Neural cell (in vitro differentiated cells): ENCODE data around the gene ERVH48-1. TPM values are rescaled to one million over a fixed set of nuclear protein-coding genes. Genes with fewer than 3 reads are reported as not detected.

Source experiments
- H2AFZ ChIP-seq: fragments of 200-600, 300-800 bp; sonication (generic), shearing (Covaris generic); 2 replicates; pipeline ENCODE4 v1.6.0; 2014; ENCODE audit warnings: low read depth, mild to moderate bottlenecking, antibody characterized with exemption, low read length, moderate library complexity
- H3F3A ChIP-seq: fragments of 200-600 bp; shearing (Covaris generic); 2 replicates; pipeline ENCODE4 v1.6.1; 2016; ENCODE audit warnings: mild to moderate bottlenecking, moderate library complexity, mixed read lengths, antibody characterized with exemption, low read length; ENCODE audit not compliant: insufficient read depth, poor library complexity, severe bottlenecking
- H3K27ac ChIP-seq: fragments of 200-600, 300-800 bp; sonication (generic), shearing (Covaris generic); 2 replicates; pipeline ENCODE4 v1.5.1; 2014; ENCODE audit warnings: mild to moderate bottlenecking, low read length, moderate library complexity
- H3K27me3 ChIP-seq: fragments of 300-800, 200-600 bp; sonication (generic), shearing (Covaris generic); 2 replicates; pipeline ENCODE4 v1.6.0; 2014; ENCODE audit warnings: mild to moderate bottlenecking, low read depth, low read length, moderate library complexity; ENCODE audit not compliant: insufficient read depth
- H3K36me3 ChIP-seq: fragments of 300-800, 200-600 bp; sonication (generic), shearing (Covaris generic); 2 replicates; pipeline ENCODE4 v1.5.1; 2014; ENCODE audit warnings: mild to moderate bottlenecking, antibody characterized with exemption, low read length, moderate library complexity; ENCODE audit not compliant: insufficient read depth
- H3K4me2 ChIP-seq: fragments of 300-800, 200-600 bp; sonication (generic), shearing (Covaris generic); 2 replicates; pipeline ENCODE4 v1.6.0; 2014; ENCODE audit warnings: mild to moderate bottlenecking, low read length
- H3K4me3 ChIP-seq: fragments of 300-800, 200-600 bp; sonication (generic), shearing (Covaris generic); 2 replicates; pipeline ENCODE4 v1.5.1; 2014; ENCODE audit warnings: mild to moderate bottlenecking, low read length, moderate library complexity
- H3K79me2 ChIP-seq: fragments of 200-600 bp; shearing (Covaris generic); replicated peaks from 2 replicates; pipeline ENCODE4 v1.6.0; 2014; ENCODE audit warnings: mild to moderate bottlenecking, low read length, moderate library complexity; ENCODE audit not compliant: insufficient read depth
- H3K9ac ChIP-seq: fragments of 300-800, 200-600 bp; sonication (generic), shearing (Covaris generic); 2 replicates; pipeline ENCODE4 v1.6.1; 2016; ENCODE audit warnings: mild to moderate bottlenecking, low read length, mixed read lengths
- H3K9me2 ChIP-seq: fragments of 200-600 bp; shearing (Covaris generic); 2 replicates; pipeline ENCODE4 v1.6.1; 2016; ENCODE audit warnings: mild to moderate bottlenecking, low read length, mixed read lengths; ENCODE audit not compliant: insufficient read depth
- H3K9me3 ChIP-seq: fragments of 200-600, 300-800 bp; sonication (generic), shearing (Covaris generic); 2 replicates; pipeline ENCODE4 v1.6.1; 2016; ENCODE audit warnings: mild to moderate bottlenecking, mixed run types, low read length, moderate library complexity, mixed read lengths
- H4K20me1 ChIP-seq: fragments of 200-600 bp; shearing (Covaris generic); 2 replicates; pipeline ENCODE4 v1.6.1; 2016; ENCODE audit warnings: mild to moderate bottlenecking, mixed run types; ENCODE audit not compliant: insufficient read depth
- CTCF ChIP-seq: fragments of 450-650 bp; IDR thresholded peaks from 2 replicates; pipeline ENCODE4 v1.5.1; 2014; ENCODE audit warnings: antibody characterized with exemption, mild to moderate bottlenecking, moderate library complexity; ENCODE audit not compliant: poor library complexity, severe bottlenecking
- EP300 ChIP-seq: fragments of 450-650 bp; conservative IDR thresholded peaks from 2 replicates; pipeline ENCODE4 v1.6.1; 2014; ENCODE audit warnings: antibody characterized with exemption, mild to moderate bottlenecking, moderate library complexity; ENCODE audit not compliant: poor library complexity, severe bottlenecking
- EZH2 ChIP-seq: fragments of 200-600, 300-800 bp; shearing (Covaris generic), sonication (generic); IDR thresholded peaks from 2 replicates; pipeline ENCODE4 v1.6.1; 2014; ENCODE audit warnings: antibody characterized with exemption, low read length, borderline replicate concordance, mild to moderate bottlenecking; ENCODE audit not compliant: insufficient read depth, poor library complexity, severe bottlenecking
- MXI1 ChIP-seq: fragments of 450-650 bp; conservative IDR thresholded peaks from 2 replicates; pipeline ENCODE4 v1.6.1; 2014; ENCODE audit warnings: antibody characterized with exemption, mild to moderate bottlenecking; ENCODE audit not compliant: poor library complexity, severe bottlenecking
- POLR2AphosphoS5 ChIP-seq: IDR thresholded peaks from 2 replicates; pipeline ENCODE4 v1.6.1; 2012
- RAD21 ChIP-seq: fragments of 450-650 bp; conservative IDR thresholded peaks from 2 replicates; pipeline ENCODE4 v1.6.1; 2014; ENCODE audit warnings: antibody characterized with exemption, mild to moderate bottlenecking, moderate library complexity
- REST ChIP-seq: IDR thresholded peaks from 2 replicates; pipeline ENCODE4 v1.6.1; 2012; ENCODE audit warnings: borderline replicate concordance
- SMC3 ChIP-seq: fragments of 450-650 bp; conservative IDR thresholded peaks from 2 replicates; pipeline ENCODE4 v1.6.1; 2014; ENCODE audit warnings: antibody characterized with exemption, mild to moderate bottlenecking, moderate library complexity; ENCODE audit not compliant: poor library complexity
- TAF1 ChIP-seq: IDR thresholded peaks from 2 replicates; pipeline ENCODE4 v1.6.1; 2012; ENCODE audit warnings: low read depth
- polyA plus RNA-seq: library from polyadenylated mRNA; depleted of rRNA; stranded (reverse); fragments of >200 nt; gene quantifications from 2 replicates; pipeline ENCODE4 v1.2.3, GENCODE V29; 2014

The ERVH48-1 gene
- polyA plus RNA-seq, 1 donor from 2014 or later, result not detected

GRCh38 chr21:42964086-42964485 is 38.7 kb upstream of the ERVH48-1 start:
- Histone ChIP-seq H3K79me2 (no peaks in the 10 kb centered on the region), H3K4me3 (no peak overlapping the region), H3K27me3 (no peaks in the 10 kb centered on the region), H3K36me3 (no peaks in the 10 kb centered on the region), H3K9me3 (no peaks in the 10 kb centered on the region), H3K9me2 (no peaks in the 10 kb centered on the region), H3K9ac (no peak overlapping the region), H3F3A (no peaks in the 10 kb centered on the region), H3K4me2 (no peak overlapping the region), H4K20me1 (no peaks in the 10 kb centered on the region), H2AFZ (no peak overlapping the region), H3K27ac (no peak overlapping the region)
- TF ChIP-seq CTCF (no peak), EP300 (no peak), TAF1 (no peak), EZH2 (no peak), SMC3 (no peak), REST (no peak), RAD21 (no peak), POLR2AphosphoS5 (no peak), MXI1 (no peak)

- no peak overlapping the region for H2AFZ ChIP-seq
- no peak overlapping the region for H3K4me3 ChIP-seq
- H3K27me3 ChIP-seq, result no peaks in the 10 kb centered on the region
- H3K9me2 ChIP-seq, result no peaks in the 10 kb centered on the region
- H3K9me3 ChIP-seq, result no peaks in the 10 kb centered on the region
- H3K36me3 ChIP-seq, result no peaks in the 10 kb centered on the region
- no peak overlapping the region for H3K4me2 ChIP-seq
- H4K20me1 ChIP-seq, result no peaks in the 10 kb centered on the region
- H3K9ac ChIP-seq, result no peak overlapping the region
- H3K79me2 ChIP-seq, result no peaks in the 10 kb centered on the region
- no peak overlapping the region for H3K27ac ChIP-seq
- TF ChIP-seq SMC3 (no peak), MXI1 (no peak), CTCF (no peak), REST (no peak), RAD21 (no peak), POLR2AphosphoS5 (no peak), EP300 (no peak), EZH2 (no peak)
- no peaks in the 10 kb centered on the region for H3F3A ChIP-seq
Measured at GRCh38 chr21:42962380-42963007, 37.1 kb upstream of the ERVH48-1 start.
